DMS153 treated with DMSO at 0.1 percent for 48 hours (cell line): ENCODE measurements around the gene EXPH5.

ENCODE experiments used
- DNase-seq: peaks from one replicate; lab custom pipeline; 2025; ENCODE audit not compliant: unreplicated experiment; lab: John Stamatoyannopoulos, UW

The EXPH5 gene

DNA sequence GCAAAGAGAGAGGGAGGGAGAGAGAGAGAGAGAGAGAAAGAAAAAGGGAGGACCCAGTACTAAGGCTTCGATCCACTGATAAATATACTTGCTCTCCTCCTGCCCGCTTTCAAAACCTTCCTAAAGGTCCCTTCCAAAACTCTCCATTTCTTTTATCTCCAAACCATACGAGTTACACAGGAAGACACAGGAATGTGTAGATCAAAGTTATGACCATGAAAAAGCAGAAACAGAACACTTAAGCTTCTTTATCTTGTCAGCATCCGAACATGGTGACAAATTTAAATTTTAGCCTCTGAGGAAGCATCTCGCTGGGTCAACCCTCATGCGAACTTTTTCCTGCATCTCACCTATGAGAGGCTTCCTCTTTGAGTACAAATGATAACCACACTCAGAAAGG is 66.2 kb downstream of the EXPH5 start:
- no peak for DNase-seq

DNA sequence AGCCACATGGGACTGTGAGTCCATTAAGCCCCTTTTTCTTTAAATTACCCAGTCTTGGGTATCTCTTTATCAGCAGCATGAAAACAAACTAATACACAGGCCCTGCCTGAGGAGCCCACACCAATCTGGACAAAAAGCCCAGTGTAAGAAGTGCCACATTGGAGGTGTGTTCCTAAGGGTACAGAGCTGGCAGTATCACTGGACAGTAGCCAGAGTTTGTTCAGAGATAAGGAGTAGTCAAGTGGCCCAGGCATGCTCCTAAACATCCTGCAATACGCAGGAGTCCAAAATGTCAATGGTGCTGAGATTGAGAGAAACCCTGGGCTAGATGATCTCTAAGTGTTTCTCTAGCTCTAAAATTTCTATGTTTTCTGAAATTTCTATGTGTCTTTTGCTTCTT is 68.4 kb downstream of the EXPH5 start:
- DNase-seq: no peak

DNA sequence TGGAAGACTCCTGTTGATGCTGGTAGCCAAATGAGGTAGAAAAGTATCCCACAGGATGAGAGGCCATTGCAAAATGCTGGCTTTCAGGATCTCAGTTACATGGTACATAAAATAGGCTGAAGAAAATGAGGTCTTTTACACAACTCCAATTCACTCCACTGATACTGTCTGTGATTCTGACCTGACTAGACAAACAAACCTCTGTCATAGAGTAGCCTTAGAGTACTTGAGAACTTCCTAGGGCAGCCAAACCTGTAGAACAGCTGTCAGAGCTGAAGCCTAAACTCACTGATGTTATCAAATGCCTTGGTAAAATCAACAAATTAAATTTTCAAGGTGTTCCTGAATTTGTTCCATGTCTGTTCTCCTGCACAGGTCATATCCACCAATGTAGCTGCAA is 69.1 kb downstream of the EXPH5 start:
- DNase-seq: no peak

DNA sequence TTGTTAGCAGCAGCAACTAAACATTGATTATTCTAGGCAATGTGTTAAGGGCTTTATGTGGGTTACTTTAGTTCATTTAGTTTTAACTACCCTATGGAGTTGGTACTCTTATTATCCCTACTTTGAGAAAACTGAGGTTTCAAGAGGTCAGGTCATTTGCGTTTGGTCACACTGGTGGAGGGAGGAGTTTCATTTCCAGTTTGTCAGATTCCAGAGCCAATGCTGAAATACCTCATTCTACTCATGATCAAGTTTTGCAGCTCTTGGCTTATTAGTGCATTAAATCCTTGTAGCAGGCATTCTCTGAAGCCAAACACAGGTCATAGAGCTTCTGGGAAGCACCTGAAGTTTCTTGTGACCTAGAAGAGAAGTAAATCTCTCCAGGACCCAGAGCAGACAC is 71.2 kb downstream of the EXPH5 start:
- DNase-seq: no peak

DNA sequence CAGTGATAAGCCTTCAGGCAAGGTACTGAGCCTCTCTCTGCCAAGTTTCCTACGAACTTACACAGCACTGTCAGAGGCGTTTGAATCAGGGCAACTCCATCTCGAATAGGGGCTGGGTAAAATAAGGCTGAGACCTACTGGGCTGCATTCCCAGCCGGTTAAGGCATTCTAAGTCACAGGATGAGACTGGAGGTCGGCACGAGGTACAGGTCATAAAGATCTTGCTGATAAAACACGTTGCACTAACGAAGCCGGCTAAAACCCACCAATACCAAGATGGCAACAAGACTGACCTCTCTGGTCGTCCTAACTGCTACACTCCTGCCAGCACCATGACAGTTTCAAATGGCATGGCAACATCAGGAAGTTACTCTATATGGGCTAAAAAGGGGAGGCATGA is 75.0 kb downstream of the EXPH5 start:
- no peak for DNase-seq

DNA sequence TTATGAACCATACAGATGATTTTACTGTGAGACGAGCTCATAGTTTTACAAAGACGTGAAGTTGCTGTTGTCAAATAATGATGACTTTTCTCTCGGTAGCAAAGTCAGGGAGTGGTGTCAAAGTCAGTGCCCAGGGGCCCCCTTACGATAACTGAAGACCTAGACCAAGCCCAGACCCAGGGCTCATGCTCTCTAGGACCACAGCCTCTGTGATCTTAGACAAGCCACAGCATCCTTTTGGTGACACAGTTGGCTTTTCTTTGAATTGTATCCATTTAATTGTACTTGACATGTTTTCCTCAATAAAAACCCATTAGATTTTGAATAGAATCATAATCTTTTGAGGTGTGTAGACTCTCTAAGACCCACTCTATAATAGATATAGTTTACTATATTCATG is 77.4 kb downstream of the EXPH5 start:
- DNase-seq: no peak

DNA sequence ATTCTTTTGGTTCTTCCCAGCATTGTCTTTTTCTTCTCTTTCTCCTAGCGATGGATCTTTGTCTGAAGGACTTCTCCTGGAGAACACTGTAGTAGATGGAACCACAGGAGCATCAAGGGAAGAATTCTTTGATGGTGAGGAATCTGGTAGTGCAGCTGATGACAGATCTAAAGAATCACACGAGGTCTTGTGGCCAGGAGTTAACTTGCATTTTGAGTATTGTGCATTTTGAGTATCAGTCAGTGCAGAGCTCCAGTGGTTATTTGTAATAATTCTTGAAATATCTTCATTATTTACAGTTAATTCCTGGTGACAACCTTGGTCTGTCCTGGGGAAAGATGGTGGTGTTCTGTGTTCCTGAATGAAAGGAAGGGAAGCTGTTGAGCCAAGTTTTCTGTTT is 80.9 kb downstream of the EXPH5 start:
- DNase-seq: no peak

DNA sequence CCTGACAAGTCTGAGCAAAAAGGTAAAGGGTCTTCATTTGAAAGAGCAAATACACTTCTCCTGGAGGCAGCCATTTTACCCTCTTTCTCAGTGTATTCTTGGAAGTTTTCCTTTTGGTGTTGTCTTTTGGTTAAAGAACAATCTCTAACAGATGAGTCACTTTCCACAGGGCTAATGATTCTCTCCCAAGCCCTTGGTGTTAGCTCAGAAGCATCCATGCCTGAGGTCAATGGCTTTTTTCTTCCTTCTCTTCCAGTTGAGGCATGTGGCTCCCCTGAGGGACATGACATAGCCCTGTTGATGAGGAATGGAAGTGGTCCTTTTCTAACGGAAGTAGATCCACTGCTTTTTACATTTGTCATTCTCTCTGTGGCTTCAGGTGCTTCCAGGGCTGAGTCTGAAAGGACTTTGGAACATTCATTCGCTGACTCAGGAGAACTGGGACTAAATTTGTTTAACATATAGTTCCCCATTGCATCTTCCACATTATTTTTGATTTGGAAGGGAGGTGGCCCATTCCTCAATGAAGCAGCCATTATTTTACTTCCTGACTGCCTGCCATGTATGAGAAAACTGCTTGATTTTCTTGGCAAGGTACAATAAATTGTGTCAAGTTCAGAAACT is 81.6 kb downstream of the EXPH5 start:
- no peak for DNase-seq

DNA sequence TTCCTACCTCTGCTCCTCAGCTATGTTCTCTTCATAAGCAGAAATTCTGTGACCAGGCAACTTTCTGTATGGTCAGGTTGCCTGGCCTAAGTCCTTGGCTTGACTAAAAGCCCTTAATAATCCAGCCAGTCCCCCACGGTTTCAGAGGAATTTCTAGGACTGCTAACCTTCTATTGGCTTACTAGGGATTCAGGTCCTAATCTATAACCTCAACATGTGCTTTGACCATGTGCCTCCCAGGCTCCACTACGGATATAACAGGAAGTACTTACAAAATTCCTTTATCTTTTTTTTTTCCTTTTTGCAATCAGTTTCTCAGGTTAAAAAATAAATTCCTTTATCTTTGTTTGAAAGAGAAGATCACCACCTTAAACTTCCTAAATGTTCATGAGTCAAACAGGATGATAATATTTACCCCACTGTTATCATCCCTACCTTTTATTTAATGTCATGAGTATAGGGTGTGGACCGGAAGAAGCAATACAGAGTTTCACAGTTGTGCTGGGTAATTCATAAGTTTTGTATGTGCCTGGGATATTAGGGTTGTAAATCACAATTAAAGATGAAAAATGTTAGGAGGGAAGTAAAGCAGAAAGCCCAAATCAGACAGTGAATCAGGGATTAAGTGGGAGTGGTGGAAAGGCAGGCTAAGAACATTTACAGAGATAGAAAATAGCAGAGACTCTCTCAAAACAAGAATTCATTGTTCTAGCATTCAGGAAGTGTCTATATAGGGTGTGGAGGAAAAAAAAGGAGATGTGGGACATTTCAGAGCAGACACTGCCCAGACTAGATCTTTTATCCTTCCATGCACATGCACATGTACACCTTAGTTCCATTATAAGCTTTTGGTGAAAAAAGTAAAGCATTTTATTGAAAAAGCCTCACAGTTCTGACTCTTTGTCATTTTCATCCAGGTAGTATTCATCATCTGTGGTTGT is 84.6 kb downstream of the EXPH5 start:
- DNase-seq: no peak

DNA sequence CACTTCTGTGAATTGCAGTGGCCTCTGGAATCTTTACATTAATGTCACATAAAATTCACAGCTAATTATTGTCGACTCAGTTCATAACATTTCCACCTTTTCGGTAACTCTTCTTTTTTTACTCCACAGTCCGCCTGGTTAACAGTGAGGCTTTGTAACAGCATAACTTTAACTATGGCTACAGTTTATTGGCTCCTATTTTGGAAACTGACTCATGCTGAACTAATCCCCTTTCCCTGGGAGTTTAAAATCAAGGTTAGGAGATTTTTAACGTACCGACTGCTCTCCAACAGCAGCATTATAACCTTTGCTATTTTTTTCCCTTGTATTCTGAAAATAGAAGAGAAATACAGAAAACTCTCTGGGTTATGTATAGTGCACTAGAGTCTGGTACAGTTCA is 92.2 kb downstream of the EXPH5 start:
- no peak for DNase-seq

DNA sequence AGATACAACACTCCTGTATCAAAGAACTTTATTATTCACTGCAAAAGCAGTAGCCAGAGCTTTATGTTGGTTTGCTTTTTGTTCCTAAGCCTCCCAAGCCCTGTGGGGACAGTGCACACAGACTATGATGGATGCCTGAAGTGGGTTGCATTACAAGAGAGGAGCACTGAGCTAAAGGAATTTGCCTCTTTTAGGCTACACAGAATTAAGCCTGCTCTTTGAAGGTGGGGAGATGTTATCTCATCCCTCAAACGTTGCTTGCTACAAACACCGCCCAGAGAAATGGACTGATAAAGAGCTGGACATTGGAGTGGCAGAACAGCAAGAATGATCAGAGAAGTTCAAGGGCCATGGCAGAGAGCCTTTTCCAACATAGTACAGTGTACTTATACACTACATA is 92.8 kb downstream of the EXPH5 start:
- no peak for DNase-seq

DNA sequence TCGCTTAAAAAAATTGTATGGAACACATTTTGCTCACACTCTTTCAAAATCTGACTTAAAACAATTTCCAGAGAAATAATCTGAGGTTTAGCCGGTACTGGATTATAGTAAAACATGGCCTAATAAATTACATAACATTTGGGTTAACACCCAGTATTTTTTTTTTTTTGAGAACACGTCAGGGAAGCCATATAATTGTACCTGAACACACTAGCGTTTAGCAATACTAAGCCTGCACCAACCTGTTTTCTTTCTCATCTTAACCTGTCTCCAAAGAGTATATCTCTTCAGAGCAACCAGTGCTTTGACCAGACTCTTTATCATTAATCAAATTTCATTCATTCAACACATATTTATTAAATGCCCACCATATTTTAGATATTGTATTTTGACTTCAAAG is 93.4 kb downstream of the EXPH5 start:
- no peak for DNase-seq

DNA sequence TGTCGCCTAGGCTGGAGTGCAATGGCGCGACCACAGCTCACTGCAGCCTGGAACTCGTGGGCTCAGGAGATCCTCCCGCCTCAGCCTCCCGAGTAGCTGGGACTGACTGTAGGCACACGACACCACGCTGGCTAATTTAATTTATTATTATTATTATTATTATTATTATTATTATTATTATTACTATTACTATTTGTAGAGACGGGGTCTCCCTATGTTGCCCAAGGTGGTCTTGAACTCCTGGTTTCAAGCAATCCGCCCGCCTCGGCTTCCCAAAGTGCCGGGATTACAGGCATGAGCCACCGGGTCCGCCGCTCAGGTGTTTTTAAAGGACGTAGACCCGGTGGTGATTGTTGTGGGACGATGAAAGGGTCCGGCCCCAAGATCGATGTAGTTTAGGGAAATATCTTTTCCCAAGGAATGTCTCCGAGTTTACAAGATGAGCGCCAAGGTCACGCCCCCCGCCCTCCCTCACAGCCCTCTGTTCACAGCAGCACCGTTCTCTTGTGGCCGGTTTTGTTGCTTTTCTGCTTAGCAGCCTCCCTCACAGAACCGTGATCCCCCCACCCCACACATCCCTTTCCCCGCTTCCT is 94.7 kb downstream of the EXPH5 start:
- DNase-seq: no peak

DNA sequence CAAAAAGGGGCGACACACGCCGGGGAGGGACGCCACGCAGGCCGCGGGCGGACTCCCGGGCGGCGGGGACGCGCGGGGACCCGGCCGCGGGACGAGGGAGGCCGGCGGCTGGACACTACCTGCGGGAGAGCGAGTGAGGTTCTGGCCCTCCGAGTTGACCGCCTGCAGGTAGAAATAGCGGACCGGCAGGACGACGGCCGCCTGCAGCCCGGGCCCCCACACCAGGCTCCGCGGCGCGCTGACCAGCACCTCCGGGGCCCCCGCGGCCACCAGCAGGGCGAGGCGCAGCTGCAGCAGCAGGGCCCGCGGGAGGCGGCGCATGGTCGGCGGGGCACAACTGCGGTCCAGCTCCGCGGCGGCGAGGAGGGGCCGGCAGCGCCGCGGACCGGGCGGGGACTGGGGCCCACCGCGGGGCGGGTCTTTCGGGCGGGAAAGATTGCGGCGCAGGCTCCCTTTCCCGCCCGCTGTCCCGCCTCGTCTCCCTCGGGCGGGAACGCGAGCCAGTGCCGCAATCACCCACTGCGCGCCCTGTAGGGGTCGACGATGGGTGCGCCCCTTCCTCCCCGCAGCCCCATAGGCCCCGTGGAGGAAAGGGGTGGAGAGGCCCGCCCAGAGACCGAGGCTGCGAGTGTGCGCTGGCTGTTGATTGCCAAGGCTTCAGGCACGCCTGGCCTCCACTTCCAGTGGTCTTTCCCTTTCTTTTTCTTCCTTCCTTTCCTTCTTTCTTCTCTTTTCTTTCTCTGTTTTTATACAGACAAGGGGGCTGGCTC is 95.3 kb downstream of the EXPH5 start, which contains the start of gene POGLUT3:
Gene POGLUT3, minus strand, starts transcription at position 339 of the 770 bp plus-strand sequence. Its CDS starts 18 bp downstream, at position 321.
- DNase-seq: peak; percentile 33

DNA sequence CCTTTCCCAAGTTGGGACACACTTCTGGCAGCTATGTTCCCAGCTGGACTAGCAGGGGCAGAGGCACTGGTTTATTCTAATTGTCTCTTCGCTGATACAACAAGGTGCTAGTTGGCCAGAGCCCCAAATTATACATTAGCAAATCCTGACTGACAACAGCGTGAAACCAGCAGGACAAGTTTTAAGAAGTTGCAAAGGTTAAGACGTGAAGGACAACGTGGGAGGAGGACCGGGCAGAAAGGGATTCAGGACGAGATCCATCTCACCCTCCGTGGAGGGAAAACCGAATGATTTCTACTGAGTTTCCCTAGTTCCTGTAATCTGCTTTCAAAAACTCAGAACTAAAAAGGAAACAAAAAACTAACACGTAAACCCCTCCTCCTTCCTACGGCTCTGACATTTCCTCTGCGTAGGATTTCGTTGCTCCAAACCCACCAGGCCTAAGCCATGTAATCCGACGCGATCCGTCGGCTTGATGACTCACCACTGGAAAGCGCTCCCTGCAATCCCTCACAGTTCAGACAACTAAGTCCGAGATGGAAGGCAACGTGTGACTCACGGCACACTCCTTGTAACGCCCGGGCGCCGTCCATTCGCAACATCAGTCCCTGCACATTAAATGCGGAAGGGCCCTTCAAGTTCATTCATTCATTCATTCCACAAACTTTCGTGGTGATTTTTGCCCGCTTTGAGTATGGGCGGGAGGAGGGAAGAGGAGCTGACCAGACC is 96.1 kb downstream of the EXPH5 start:
- DNase-seq: peak; percentile 79

DNA sequence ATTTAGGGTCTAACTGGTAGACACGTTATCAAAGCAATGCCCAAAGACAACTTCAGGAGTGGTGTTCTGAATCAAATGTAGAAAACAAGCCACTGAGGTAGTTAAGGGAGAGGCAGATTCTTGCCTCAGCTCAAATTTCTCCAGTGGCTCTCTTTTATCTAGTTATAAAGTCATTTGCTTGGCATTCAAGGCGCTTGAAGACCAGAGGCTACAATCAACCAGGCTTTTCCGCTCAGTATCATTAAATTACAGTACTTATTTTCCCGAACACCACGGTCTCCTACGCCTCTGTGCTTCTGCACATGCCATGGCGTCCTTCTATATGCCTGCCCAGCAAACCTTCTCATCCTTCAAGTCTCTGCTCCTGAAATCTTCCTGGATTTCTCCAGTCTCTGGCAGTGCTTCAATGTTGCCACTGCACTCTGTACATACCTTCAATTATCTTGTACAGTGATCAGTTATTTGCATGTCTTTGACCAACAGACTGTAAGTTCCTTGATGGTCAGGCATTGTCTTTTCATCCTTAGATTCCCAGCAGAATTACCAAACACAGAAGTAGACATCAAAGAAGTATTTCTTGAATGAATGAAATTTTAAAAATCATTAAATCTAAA is 96.8 kb downstream of the EXPH5 start:
- no peak for DNase-seq

DNA sequence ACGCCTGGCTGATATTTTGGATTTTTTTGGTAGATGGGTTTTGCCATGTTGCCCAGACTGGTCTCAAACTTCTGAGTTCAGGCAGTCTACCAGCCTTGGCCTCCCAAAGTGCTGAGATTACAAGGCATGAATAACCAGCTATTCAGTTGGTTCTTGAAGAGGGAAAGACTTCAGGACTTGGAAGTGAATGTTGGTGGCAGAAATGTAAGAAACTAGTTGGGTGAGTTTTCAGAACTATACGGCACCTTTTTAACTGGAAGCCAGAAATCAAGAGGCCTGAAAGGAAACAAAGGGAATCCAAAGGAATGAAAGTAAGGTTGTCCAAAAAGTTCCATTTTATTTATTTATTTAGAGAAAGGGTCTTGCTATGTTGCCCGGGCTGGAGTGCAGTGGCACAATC is 98.2 kb downstream of the EXPH5 start:
- DNase-seq: no peak

DNA sequence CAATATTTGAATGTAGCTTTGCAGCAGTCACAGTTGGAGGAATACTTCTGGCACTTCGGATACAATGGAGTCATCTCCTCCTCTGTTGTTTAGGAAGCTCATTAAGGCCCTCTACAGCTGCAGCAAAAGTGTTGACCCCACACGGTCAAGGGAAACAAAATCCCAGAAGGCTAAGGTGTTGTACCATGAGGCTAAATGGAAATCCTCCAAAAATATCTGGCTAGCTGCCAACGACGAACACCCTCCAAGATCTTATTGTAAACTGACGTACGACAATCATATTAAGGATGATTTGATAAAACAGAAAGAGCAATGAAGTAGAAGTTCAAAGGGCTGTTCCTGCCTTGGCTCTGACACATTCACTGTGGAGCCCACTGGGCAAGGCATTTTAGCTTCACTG is 99.4 kb downstream of the EXPH5 start:
- no peak for DNase-seq

DNA sequence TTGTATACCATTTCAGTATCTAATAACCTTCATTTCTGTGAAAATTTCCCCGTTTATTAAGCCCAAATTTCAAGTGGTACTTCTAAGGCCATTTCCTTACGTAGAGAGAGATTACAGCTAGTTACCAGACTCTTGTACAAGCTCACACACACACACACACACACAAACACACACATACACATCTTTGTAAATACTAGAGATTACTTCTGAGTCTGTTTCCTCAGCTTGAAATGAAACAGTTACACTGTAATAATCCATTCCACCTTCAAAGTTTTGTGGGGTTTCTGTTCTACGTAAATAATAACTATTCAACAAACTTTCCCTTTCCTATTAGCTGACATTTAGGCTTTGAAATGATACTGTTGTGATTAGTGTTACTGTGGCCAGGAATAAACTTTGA is 101.6 kb downstream of the EXPH5 start:
- DNase-seq: no peak

DNA sequence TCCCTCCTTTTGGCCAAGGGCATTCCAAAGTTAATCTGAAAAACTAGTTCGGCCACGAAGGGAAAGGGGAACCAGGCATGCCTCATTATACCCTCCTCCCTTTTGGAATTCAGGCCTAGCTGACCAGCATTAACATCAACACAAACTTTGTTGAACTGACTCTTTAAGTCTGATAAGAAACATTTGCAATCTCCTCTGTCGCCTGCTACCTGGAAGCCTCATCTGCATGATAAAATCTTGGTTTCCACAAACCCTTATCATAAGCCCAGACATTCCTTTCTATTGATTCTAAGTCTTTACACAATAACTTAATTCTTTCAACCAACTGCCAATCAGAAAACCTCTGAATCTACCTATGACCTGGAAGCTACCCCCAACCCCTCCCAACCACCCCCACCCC is 106.7 kb downstream of the EXPH5 start:
- no peak for DNase-seq
